DMS79 treated with DMSO at 0.1 percent for 48 hours (cell line): Measurements from ENCODE around the gene OR10S1.
"Not testable (repeated sequence)": the region's sequence is repeated elsewhere in the genome, so short reads cannot be mapped to it uniquely, and the experiment has no call there.

Source experiments
- DNase-seq: peaks from one replicate; lab custom pipeline; 2025; lab: John Stamatoyannopoulos, UW

Gene OR10S1, protein sequence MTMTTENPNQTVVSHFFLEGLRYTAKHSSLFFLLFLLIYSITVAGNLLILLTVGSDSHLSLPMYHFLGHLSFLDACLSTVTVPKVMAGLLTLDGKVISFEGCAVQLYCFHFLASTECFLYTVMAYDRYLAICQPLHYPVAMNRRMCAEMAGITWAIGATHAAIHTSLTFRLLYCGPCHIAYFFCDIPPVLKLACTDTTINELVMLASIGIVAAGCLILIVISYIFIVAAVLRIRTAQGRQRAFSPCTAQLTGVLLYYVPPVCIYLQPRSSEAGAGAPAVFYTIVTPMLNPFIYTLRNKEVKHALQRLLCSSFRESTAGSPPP

DNA sequence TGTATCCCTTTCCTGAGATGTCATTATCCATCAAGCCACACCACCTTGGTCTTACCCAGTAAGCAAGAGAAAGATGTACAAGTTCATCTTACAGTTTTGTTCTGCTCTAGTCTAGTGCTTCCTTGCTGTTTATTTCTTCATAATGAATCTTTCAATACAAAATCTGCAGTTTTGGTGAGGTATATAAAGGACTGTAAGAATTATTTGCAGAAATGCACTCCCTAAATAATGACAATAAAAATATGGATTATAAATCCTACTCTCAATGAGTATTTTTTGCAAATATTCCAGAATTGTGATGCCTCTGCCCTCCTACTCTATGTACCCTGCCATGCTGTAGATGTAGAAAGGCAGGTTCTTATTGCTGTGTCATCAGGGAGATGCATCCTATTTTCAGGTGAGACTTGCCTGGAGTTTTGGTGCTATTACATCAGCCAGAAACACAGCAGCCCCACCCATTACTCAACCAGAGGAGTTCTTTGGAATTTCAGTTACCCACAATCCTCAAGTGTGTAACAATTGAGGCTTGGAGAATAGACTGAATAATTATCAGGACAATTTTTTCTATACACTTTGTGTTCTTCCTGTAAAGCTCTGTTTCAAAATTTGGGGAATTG is at the start of gene OR10S1:
Gene OR10S1, minus strand, starts transcription at position 51 of the 617 bp plus-strand sequence. CDS start 117 bp downstream, outside the sequence.
- DNase-seq: no peak

GRCh38 chr11:124026498-124026897 is 48.9 kb upstream of the OR10S1 start, which contains the start of gene OR10G8:
Gene OR10G8 (plus strand): TSS chr11:124026798. CDS start chr11:124029623, 2,825 bp downstream.
- no peak for DNase-seq

DNA sequence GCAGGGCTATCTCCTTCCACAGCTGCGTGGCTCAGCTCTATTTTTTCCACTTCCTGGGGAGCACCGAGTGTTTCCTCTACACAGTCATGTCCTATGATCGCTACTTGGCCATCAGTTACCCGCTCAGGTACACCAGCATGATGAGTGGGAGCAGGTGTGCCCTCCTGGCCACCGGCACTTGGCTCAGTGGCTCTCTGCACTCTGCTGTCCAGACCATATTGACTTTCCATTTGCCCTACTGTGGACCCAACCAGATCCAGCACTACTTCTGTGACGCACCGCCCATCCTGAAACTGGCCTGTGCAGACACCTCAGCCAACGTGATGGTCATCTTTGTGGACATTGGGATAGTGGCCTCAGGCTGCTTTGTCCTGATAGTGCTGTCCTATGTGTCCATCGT is 38.3 kb upstream of the OR10S1 start:
- DNase-seq: not testable (repeated sequence)

DNA sequence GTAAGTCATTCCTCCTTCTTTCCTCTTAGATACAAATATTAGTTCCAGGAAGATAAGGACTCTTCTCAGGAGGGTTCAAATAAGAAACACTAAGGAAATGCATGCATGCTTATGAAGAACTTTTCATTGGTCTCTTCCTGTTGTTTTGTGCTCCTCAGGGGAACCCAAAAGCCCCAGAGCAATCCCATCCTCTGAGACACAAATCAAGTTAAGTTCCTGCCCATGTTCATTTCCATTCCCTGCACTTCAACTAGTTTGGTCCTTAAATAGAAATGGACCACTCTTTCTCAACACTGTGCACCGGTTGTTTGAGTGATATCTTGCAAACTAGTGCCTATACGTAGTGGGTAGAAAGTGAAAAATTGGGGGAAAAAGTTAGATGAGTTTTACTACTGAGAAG is 35.1 kb upstream of the OR10S1 start, which contains the start of gene OR10G4:
Gene OR10G4, plus strand, starts transcription at position 301 of the 400 bp plus-strand sequence. CDS start 2,578 bp downstream, outside the sequence.
- DNase-seq: no peak

GRCh38 chr11:123995119-123995518 is 17.5 kb upstream of the OR10S1 start, which contains the start of gene OR10G6:
Gene OR10G6 (minus strand): TSS chr11:123995161. CDS start chr11:123995161, 0 bp downstream.
- DNase-seq: no peak

DNA sequence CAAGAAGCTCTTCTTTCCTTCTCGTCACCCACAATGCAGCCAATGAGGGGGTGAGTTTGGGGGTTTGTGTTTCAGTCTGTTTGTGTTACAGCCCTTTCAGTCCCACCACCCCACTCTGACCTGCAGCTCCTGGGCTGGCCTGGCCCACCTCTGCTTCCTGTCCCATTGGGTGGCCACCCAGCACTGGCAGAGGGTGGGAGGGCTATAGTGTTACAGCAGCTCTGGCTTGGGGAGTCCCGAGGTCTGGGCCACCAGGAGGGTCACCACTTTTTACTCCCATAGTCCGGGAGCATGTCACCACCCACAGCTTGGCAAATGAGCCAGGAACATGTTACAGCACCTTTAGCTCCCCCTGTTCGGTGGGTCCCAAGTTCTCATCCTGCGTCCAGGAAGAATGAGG is 1.7 kb upstream of the OR10S1 start:
- no peak for DNase-seq

- DNase-seq: no peak
Observed at GRCh38 chr11:123976770-123977560, 616 bp downstream of the OR10S1 start.

- no peak for DNase-seq
Observed at GRCh38 chr11:123973816-123974215, 3.8 kb downstream of the OR10S1 start.

GRCh38 chr11:123956752-123957151 is 20.8 kb downstream of the OR10S1 start:
- DNase-seq: no peak

DNA sequence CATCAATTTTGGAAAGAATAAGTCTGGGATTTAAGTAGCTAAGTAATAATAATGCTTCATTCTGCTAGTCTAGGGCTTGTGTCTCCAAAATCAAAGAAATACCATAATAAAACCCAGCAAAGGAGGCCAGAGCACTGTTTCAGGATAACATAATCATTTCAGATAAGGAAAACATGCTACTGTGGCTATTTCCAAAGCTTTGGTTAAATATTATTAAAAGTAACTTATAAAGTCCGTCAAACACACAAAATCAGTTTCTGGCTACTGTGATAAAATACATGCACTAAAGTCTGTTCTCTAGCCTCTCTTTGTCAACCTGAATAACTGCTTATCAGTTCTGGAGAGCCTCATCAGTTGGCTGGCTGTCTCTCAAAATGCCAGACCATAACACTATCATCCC is 32.4 kb downstream of the OR10S1 start:
- no peak for DNase-seq

GRCh38 chr11:123943738-123944137 is 33.8 kb downstream of the OR10S1 start, which contains the start of gene OR6T1:
Gene OR6T1 (minus strand): TSS chr11:123943838. CDS start chr11:123943838, 0 bp downstream.
- DNase-seq: no peak

- no peak for DNase-seq
Observed at GRCh38 chr11:123942413-123942812, 35.2 kb downstream of the OR10S1 start.

DNA sequence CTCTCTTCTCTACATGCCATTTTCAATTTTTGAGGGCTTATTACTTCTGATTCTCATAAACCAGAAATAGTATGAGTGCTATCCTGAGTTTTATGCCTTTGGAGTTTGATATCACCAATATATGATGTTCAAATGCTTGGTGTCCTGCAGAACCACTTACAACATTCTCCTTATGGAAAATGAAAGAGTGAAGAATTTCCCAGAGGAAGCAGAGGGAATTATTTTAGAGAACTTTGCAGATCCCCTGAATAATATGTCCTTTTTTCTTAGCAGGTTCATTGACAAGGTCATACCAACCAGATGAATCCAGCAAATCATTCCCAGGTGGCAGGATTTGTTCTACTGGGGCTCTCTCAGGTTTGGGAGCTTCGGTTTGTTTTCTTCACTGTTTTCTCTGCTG is 38.3 kb downstream of the OR10S1 start, which contains the start of gene OR4D5:
Gene OR4D5, plus strand, starts transcription at position 301 of the 400 bp plus-strand sequence. Its CDS starts 0 bp downstream, at position 301.
- no peak for DNase-seq
